IPS-20b (cell line): ENCODE measurements around the gene PI16.

ENCODE experiments used
- H3K27ac ChIP-seq: one replicate; pipeline ENCODE4 v1.5.1; 2013; ENCODE audit warnings: low read length
- H3K27me3 ChIP-seq: 2 replicates; pipeline ENCODE4 v1.6.1; 2013; ENCODE audit warnings: mild to moderate bottlenecking, low read length, inconsistent platforms; ENCODE audit not compliant: insufficient read depth
- H3K36me3 ChIP-seq: 2 replicates; pipeline ENCODE4 v1.6.1; 2013; ENCODE audit warnings: low read depth, mild to moderate bottlenecking, inconsistent platforms, low read length, moderate library complexity; ENCODE audit not compliant: insufficient read depth
- H3K4me1 ChIP-seq: 2 replicates; pipeline ENCODE4 v1.6.1; 2013; ENCODE audit warnings: mild to moderate bottlenecking, control low read depth, inconsistent platforms, low read length, moderate library complexity; ENCODE audit not compliant: insufficient read depth
- H3K4me3 ChIP-seq: 2 replicates; pipeline ENCODE4 v1.5.1; 2013; ENCODE audit warnings: mild to moderate bottlenecking, low read length, inconsistent platforms
- H3K9ac ChIP-seq: 2 replicates; pipeline ENCODE4 v1.6.1; 2013; ENCODE audit warnings: low read depth, mild to moderate bottlenecking, inconsistent platforms, low read length, moderate library complexity
- H3K9me3 ChIP-seq: 2 replicates; pipeline ENCODE4 v1.6.1; 2013; ENCODE audit warnings: mild to moderate bottlenecking, low read depth, low read length, inconsistent platforms; ENCODE audit not compliant: insufficient read depth

The PI16 gene

GRCh38 chr6:37008484-37009465 lies 54.2 kb downstream of the PI16 start:
- H3K9me3 ChIP-seq = no peaks in the 10 kb centered on the region
- no peaks in the 10 kb centered on the region for H3K36me3 ChIP-seq
- no peak overlapping the region for H3K4me3 ChIP-seq
- H3K4me1 ChIP-seq = no peaks in the 10 kb centered on the region
- no peaks in the 10 kb centered on the region for H3K27me3 ChIP-seq
- no peak overlapping the region for H3K27ac ChIP-seq
- H3K9ac ChIP-seq = no peak overlapping the region

GRCh38 chr6:37010402-37010892 lies 55.9 kb downstream of the PI16 start:
- no peaks in the 10 kb centered on the region for H3K27me3 ChIP-seq
- H3K4me3 ChIP-seq = no peak overlapping the region
- no peaks in the 10 kb centered on the region for H3K9me3 ChIP-seq
- no peaks in the 10 kb centered on the region for H3K4me1 ChIP-seq
- H3K9ac ChIP-seq = no peak overlapping the region
- H3K36me3 ChIP-seq = no peaks in the 10 kb centered on the region
- no peak overlapping the region for H3K27ac ChIP-seq

- H3K4me1 ChIP-seq = no peaks in the 10 kb centered on the region
- no peak overlapping the region for H3K4me3 ChIP-seq
- no peaks in the 10 kb centered on the region for H3K9me3 ChIP-seq
- H3K36me3 ChIP-seq = no peaks in the 10 kb centered on the region
- no peak overlapping the region for H3K9ac ChIP-seq
- no peak overlapping the region for H3K27ac ChIP-seq
- H3K27me3 ChIP-seq = no peaks in the 10 kb centered on the region
Observed at GRCh38 chr6:37011656-37012378, 57.3 kb downstream of the PI16 start.

- no peak overlapping the region for H3K4me3 ChIP-seq
- H3K27me3 ChIP-seq = no peaks in the 10 kb centered on the region
- no peak overlapping the region for H3K9ac ChIP-seq
- no peaks in the 10 kb centered on the region for H3K9me3 ChIP-seq
- H3K4me1 ChIP-seq = no peaks in the 10 kb centered on the region
- H3K27ac ChIP-seq = no peak overlapping the region
- no peaks in the 10 kb centered on the region for H3K36me3 ChIP-seq
Observed at GRCh38 chr6:37013516-37014491, 59.3 kb downstream of the PI16 start.
